ENCODE data around the gene CDH13. TPM values are rescaled to one million over a fixed set of nuclear protein-coding genes. Genes with fewer than 3 reads are reported as not detected.

Gene CDH13
- total and polyA plus RNA-seq, 10 of the 15 experiments (the other 5 are each of a cell fraction or from before 2014, with no cell fraction given) = under 0.01 to 0.05 TPM; not detected in 8

GRCh38 chr16:83807710-83808572, 1181.2 kb downstream of the CDH13 start, which contains the start of gene HSBP1 (continued):
- TF ChIP-seq, protein P1, sequence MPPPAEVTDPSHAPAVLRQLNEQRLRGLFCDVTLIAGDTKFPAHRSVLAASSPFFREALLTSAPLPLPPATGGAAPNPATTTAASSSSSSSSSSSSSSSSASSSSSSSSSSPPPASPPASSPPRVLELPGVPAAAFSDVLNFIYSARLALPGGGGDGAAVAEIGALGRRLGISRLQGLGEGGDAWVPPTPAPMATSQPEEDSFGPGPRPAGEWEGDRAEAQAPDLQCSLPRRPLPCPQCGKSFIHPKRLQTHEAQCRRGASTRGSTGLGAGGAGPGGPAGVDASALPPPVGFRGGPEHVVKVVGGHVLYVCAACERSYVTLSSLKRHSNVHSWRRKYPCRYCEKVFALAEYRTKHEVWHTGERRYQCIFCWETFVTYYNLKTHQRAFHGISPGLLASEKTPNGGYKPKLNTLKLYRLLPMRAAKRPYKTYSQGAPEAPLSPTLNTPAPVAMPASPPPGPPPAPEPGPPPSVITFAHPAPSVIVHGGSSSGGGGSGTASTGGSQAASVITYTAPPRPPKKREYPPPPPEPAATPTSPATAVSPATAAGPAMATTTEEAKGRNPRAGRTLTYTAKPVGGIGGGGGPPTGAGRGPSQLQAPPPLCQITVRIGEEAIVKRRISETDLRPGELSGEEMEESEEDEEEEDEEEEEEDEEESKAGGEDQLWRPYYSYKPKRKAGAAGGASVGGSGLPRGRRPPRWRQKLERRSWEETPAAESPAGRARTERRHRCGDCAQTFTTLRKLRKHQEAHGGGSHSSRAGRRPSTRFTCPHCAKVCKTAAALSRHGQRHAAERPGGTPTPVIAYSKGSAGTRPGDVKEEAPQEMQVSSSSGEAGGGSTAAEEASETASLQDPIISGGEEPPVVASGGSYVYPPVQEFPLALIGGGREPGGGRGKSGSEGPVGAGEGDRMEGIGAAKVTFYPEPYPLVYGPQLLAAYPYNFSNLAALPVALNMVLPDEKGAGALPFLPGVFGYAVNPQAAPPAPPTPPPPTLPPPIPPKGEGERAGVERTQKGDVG (CRISPR knock-in tag; IDR thresholded peaks at IDR 0.05) = no peak
- TF ChIP-seq RCOR1 (conservative IDR thresholded peaks at IDR 0.05; ENCODE audit: low read depth, low read length) (peak; percentile 95; the same call in 1 of the 2 replicates), NFYB (IDR thresholded peaks at IDR 0.05; ENCODE audit: insufficient read depth, low read depth, low read length) (no peak), ZNF622 (IDR thresholded peaks at IDR 0.05) (no peak), JUNB (IDR thresholded peaks at IDR 0.05) (no peak), MLLT1 (IDR thresholded peaks at IDR 0.05) (no peak), LARP7 (IDR thresholded peaks at IDR 0.05) (0 out of 2 replicates have a peak, but pooled peaks have one; percentile 60), IRF4 (IDR thresholded peaks at IDR 0.05; ENCODE audit: low read depth, low read length) (no peak), CBX3 (IDR thresholded peaks at IDR 0.05; ENCODE audit: borderline replicate concordance, low read depth) (no peak), SRF (IDR thresholded peaks at IDR 0.05; ENCODE audit: low read depth in 2 of 2, low read length in 2 of 2) (no peak), SMARCA5 (IDR thresholded peaks at IDR 0.05) (no peak), POLR2A (IDR thresholded peaks at IDR 0.05; ENCODE audit: low read depth, low read length) (peak; percentile 87), HDGF (IDR thresholded peaks at IDR 0.05) (no peak), NRF1 (conservative IDR thresholded peaks at IDR 0.05; ENCODE audit: low read depth, low read length) (no peak), POU2F2 (IDR thresholded peaks at IDR 0.05; ENCODE audit: borderline replicate concordance, low read depth, low read length) (peak; percentile 28; the same call in 1 of the 3 replicates), FOXK2 (IDR thresholded peaks at IDR 0.05) (no peak), FOS (IDR thresholded peaks at IDR 0.05; ENCODE audit: borderline replicate concordance, extremely low read depth, insufficient read length) (no peak), TBL1XR1 (IDR thresholded peaks at IDR 0.05; ENCODE audit: low read depth, low read length) (no peak), USF2 (IDR thresholded peaks at IDR 0.05; ENCODE audit: borderline replicate concordance, low read depth, low read length) (no peak), IKZF1 (conservative IDR thresholded peaks at IDR 0.05) (peak; percentile 77)
- TF ChIP-seq, protein P2, sequence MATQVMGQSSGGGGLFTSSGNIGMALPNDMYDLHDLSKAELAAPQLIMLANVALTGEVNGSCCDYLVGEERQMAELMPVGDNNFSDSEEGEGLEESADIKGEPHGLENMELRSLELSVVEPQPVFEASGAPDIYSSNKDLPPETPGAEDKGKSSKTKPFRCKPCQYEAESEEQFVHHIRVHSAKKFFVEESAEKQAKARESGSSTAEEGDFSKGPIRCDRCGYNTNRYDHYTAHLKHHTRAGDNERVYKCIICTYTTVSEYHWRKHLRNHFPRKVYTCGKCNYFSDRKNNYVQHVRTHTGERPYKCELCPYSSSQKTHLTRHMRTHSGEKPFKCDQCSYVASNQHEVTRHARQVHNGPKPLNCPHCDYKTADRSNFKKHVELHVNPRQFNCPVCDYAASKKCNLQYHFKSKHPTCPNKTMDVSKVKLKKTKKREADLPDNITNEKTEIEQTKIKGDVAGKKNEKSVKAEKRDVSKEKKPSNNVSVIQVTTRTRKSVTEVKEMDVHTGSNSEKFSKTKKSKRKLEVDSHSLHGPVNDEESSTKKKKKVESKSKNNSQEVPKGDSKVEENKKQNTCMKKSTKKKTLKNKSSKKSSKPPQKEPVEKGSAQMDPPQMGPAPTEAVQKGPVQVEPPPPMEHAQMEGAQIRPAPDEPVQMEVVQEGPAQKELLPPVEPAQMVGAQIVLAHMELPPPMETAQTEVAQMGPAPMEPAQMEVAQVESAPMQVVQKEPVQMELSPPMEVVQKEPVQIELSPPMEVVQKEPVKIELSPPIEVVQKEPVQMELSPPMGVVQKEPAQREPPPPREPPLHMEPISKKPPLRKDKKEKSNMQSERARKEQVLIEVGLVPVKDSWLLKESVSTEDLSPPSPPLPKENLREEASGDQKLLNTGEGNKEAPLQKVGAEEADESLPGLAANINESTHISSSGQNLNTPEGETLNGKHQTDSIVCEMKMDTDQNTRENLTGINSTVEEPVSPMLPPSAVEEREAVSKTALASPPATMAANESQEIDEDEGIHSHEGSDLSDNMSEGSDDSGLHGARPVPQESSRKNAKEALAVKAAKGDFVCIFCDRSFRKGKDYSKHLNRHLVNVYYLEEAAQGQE (IDR thresholded peaks at IDR 0.05; ENCODE audit: low read depth, low read length) = peak; percentile 67; the same call in 1 of the 2 replicates
